ENCODE data around the gene BUB3. TPM values are rescaled to one million over a fixed set of nuclear protein-coding genes. Genes with fewer than 3 reads are reported as not detected.

The BUB3 gene
- total RNA-seq, 1 donor from 2014 or later: 245 TPM

GRCh38 chr10:123212640-123213039, 58.4 kb downstream of the BUB3 start:
- no peak overlapping the region for H2AFZ ChIP-seq (replicated peaks)
- Mint-ChIP-seq H3K36me3 (peaks cover 5% of the 10 kb centered on the region), H3K27ac (no peak overlapping the region), H3K27me3 (ENCODE audit: insufficient read depth, low read depth) (no peaks in the 10 kb centered on the region), H3K4me1 (peaks cover 2% of the 10 kb centered on the region), H3K4me3 (no peak overlapping the region), H3K9me3 (peaks cover 18% of the 10 kb centered on the region)
- H3K36me3 ChIP-seq: no peaks in the 10 kb centered on the region
- no peak overlapping the region for H3K4me2 ChIP-seq
- no peak for DNase-seq (ENCODE audit: low spot score)
- H3K4me3 ChIP-seq: no peak overlapping the region
- no peaks in the 10 kb centered on the region for H3K4me1 ChIP-seq
- no peaks in the 10 kb centered on the region for H3K27me3 ChIP-seq
- no peaks in the 10 kb centered on the region for H3F3A ChIP-seq (ENCODE audit: low read depth)
- H3K79me2 ChIP-seq (ENCODE audit: low read depth): no peaks in the 10 kb centered on the region
- H3K9ac ChIP-seq: no peak overlapping the region
- no peak overlapping the region for H3K27ac ChIP-seq
- no peak for TF ChIP-seq EZH2phosphoT487 (IDR thresholded peaks at IDR 0.05)
- no peak for TF ChIP-seq CTCF (IDR thresholded peaks at IDR 0.05)
- no peak for TF ChIP-seq EZH2 (IDR thresholded peaks at IDR 0.05)
- no peaks in the 10 kb centered on the region for H3K9me3 ChIP-seq (ENCODE audit: low read depth)
- no peaks in the 10 kb centered on the region for H4K20me1 ChIP-seq (ENCODE audit: low read depth)

- DNase-seq (ENCODE audit: low spot score): peak; percentile 49
Observed at GRCh38 chr10:123213192-123213591, 59.0 kb downstream of the BUB3 start.

More at GRCh38 chr10:123213192-123213591, 59.0 kb downstream of the BUB3 start:
- Histone ChIP-seq H3K9ac (no peak overlapping the region), H3K4me1 (no peaks in the 10 kb centered on the region), H3K27me3 (no peaks in the 10 kb centered on the region), H3K27ac (no peak overlapping the region), H3K36me3 (no peaks in the 10 kb centered on the region), H3F3A (ENCODE audit: low read depth) (no peaks in the 10 kb centered on the region), H3K9me3 (ENCODE audit: low read depth) (no peaks in the 10 kb centered on the region), H2AFZ (replicated peaks) (no peak overlapping the region), H3K4me2 (no peak overlapping the region), H4K20me1 (ENCODE audit: low read depth) (no peaks in the 10 kb centered on the region), H3K4me3 (no peak overlapping the region), H3K79me2 (ENCODE audit: low read depth) (no peaks in the 10 kb centered on the region)
- peaks cover 2% of the 10 kb centered on the region for H3K4me1 Mint-ChIP-seq
- no peaks in the 10 kb centered on the region for H3K27me3 Mint-ChIP-seq (ENCODE audit: insufficient read depth, low read depth)
- H3K9me3 Mint-ChIP-seq: peaks cover 12% of the 10 kb centered on the region
- TF ChIP-seq CTCF (IDR thresholded peaks at IDR 0.05) (no peak), EZH2phosphoT487 (IDR thresholded peaks at IDR 0.05) (no peak), EZH2 (IDR thresholded peaks at IDR 0.05) (no peak)
- H3K4me3 Mint-ChIP-seq: no peak overlapping the region
- peaks cover 2% of the 10 kb centered on the region for H3K36me3 Mint-ChIP-seq
- H3K27ac Mint-ChIP-seq: no peak overlapping the region

Other genes starting within 250 kb of the BUB3 start
- not detected in 2 replicates for gene FAM24A, start 243.8 kb upstream of the BUB3 start, total RNA-seq (ENCODE audit: low replicate concordance)
- 11.4 and 17.7 TPM in 2 replicates for gene C10orf88, start 200.2 kb upstream of the BUB3 start, total RNA-seq (ENCODE audit: low replicate concordance)
- 12.5 and 18.1 TPM in 2 replicates for gene PSTK, start 174.0 kb upstream of the BUB3 start, total RNA-seq (ENCODE audit: low replicate concordance)
- 5.5 and 10.7 TPM in 2 replicates for gene IKZF5, start 145.6 kb upstream of the BUB3 start, total RNA-seq (ENCODE audit: low replicate concordance)
- 8.9 and 15.0 TPM in 2 replicates for gene ACADSB, start 145.4 kb upstream of the BUB3 start, total RNA-seq (ENCODE audit: low replicate concordance)
- gene HMX3, start 18.4 kb upstream of the BUB3 start, total RNA-seq (ENCODE audit: low replicate concordance): 0.12 TPM in 1 of 2 replicates, not detected in the other
- 0.15 and 0.21 TPM in 2 replicates for gene HMX2, start 6.3 kb upstream of the BUB3 start, total RNA-seq (ENCODE audit: low replicate concordance)

All from neural progenitor cell (in vitro differentiated cells).